Hematopoietic multipotent progenitor cell treated with erythropoietin and hydrocortisone succinate and interleukin-3 and kit ligand, for 15 days (in vitro differentiated cells): Measurements from ENCODE around the gene VTA1.
"Not testable (repeated sequence)": the region's sequence is repeated elsewhere in the genome, so short reads cannot be mapped to it uniquely, and the experiment has no call there.

Experiments used
- DNase-seq: peaks from one replicate; pipeline ENCODE4 v3.0.0-alpha.2; 2015; ENCODE audit warnings: low spot score

The VTA1 gene

DNA sequence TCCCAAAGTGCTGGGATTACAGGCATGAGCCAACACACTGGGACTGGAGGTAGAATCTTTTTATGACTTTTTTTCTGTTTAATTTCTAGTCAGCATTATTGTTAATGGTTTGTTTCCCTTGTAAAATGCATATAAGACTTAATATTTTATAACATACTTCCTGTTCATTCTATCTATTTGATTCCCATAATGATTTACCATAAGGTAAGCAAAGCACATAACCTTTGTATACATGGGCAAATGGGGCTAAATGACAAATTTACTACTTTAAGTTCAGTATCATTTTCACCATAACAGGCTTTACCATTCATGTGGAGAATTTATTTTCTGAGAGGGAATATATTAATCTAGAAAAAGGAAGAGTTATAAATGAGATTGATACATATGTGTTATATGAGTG is 24.3 kb downstream of the VTA1 start:
- DNase-seq: no peak

DNA sequence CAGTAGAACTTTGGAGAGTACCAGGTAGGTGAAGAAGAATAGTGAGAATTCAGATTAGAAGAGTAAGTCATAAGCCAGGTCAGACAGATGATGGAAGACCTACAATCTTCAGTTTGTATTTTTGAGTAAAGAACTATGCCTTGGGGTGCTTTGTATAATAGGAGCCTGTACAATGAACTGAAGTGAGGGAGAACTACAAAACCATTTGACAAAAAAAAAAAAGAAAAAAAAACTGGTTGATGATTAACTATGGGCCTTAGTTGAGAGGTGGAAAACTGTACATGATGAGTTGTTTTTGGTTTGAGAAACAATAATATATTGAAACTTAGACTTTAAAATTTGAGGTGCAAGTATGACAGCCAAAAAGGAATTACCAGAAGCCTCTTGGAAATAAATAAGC is 25.7 kb downstream of the VTA1 start:
- no peak for DNase-seq

- DNase-seq: no peak
Observed at GRCh38 chr6:142173980-142174379, 26.9 kb downstream of the VTA1 start.

DNA sequence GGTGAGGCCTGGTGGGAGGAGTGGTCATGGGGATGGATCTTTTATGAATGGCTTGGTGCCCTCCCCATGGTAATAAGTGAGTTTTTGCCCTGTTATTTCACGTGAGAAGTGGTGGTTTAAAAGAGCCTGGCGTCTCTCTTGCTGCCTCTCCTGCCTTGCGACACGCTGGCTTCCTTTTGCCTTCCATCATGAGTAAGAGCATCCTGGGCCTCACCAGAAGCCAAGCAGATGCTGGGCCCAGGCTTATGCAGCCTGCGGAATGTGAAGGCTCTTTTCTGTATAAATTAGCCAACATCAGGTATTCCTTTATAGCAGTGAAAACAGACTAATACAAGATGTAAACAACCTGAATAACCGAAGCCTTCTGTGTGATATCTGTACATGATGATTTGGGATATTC is 27.6 kb downstream of the VTA1 start:
- no peak for DNase-seq

- no peak for DNase-seq
Observed at GRCh38 chr6:142178129-142178528, 31.1 kb downstream of the VTA1 start.

- no peak for DNase-seq
Observed at GRCh38 chr6:142182004-142182403, 34.9 kb downstream of the VTA1 start.

GRCh38 chr6:142183351-142183750 is 36.3 kb downstream of the VTA1 start:
- no peak for DNase-seq

DNA sequence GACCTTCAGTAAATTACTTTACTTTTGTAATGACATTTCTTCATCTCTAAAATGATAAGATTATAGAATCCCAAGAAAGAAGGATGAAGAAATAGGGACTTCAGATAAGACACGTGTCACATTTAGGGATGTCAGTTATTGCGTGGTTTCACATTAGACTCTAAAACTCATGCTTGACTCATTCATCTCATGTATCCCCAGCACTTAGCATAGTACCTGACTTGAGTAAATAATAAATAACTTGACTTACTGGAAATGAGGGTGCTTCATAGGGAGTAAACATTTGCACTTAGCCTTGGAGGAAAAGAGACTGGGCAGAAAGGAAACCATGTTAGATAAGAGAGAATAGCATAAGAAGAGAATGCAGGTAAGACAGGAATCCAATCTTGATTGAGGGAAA is 37.2 kb downstream of the VTA1 start:
- no peak for DNase-seq

DNA sequence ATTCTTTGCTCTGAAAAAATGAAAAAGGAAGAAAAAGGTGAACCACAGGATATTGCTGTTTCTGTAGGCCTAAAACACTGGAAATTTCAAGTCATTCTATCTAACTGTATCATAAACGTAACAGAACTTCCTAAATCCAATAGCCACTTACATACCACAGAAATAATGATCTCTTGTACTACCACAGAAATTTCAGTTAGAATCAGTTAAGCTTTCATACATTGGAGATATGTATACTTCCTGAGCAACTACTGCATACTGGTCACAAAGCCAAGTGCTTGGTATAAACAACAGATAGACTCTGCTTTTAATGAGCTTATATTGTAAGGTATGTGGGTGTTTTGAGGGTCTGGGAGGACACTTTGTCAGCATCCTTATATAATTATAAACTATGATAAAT is 38.6 kb downstream of the VTA1 start:
- DNase-seq: no peak

GRCh38 chr6:142187209-142187608 is 40.1 kb downstream of the VTA1 start:
- DNase-seq: no peak

DNA sequence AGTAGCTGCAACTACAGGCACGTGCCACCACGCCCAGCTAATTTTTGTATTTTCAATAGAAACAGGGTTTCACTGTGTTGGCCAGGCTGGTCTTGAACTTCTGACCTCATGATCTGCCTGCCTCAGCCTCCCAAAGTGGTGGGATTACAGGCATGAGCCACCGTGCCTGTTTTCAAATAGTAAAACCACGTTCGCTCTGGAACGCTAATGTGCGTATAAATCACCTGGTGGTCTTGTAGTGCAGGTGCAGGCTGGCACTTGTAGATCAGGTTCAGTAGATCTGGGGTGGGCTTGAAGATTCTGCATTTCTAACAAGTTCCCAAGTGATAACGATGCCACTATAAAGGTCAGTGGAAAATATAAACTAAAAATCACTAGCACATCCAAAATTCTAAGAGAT is 41.3 kb downstream of the VTA1 start:
- DNase-seq: not testable (repeated sequence)

DNA sequence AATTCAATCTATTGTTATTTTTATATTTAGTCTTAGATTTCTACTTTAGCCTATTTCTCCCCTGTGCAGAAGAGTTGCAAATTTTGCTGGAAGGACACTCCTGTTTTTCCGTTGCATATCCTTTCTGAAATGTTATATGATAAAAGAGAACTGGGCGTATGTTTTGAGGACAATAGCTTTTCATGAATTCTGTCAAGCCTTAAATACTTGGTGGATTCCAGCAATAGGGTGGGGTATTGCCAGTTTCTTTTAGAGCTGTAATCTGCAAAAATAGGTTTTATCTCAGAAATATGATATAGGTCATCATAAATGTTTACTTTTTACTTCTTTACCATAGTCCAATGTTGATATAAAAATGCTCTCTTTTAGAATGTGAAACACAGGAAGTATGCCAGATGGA is 42.0 kb downstream of the VTA1 start:
- no peak for DNase-seq

DNA sequence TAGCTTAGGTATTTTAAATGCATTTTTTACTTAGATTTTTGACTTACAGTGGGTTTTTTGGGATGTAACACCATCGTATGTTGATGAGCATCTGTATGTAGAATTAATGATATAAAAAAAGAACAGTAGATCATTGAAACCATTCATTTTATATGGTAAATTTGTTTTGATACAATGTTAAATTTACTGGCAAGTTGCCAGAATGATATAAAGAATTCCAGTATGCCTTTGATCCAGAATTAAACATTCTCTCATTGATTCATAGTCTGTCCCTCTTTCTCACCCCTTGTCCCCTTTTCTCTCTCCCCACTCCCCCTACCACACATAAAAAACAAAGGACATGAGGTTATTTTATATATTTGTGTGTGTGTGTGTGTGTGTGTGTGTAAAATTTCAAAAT is 45.3 kb downstream of the VTA1 start:
- no peak for DNase-seq

- DNase-seq: no peak
Observed at GRCh38 chr6:142193621-142194020, 46.6 kb downstream of the VTA1 start.

DNA sequence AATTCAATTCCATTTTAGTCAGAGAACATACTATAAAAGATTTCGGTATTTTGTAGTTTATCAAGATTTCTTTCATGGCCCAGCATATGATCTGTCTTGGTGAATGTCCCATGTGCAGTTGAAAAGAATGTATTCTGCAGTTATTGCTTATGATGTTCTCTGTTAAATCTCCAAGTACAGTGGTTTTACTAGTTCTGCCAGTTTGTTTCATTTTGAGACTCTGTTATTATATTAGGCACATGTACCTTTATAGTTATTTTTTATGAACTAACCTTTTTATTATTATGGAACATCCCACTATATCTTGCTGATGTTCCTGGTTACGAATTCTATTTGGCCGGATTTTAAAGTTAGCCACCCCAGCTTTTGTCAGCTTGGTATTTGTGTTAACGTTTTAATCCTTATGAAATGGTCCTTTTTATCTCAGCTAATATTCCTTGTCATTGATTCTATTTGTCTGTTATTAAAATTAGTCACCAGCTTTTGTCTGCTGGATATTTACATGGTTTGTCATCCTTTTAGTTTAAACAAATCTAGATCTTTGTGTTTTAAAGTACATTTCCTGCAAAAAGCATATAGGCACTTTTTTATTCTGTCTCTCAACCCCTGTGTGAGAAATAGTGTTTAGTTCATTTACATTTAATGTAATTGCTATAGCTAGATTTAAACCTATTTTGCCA is 48.9 kb downstream of the VTA1 start:
- DNase-seq: no peak

DNA sequence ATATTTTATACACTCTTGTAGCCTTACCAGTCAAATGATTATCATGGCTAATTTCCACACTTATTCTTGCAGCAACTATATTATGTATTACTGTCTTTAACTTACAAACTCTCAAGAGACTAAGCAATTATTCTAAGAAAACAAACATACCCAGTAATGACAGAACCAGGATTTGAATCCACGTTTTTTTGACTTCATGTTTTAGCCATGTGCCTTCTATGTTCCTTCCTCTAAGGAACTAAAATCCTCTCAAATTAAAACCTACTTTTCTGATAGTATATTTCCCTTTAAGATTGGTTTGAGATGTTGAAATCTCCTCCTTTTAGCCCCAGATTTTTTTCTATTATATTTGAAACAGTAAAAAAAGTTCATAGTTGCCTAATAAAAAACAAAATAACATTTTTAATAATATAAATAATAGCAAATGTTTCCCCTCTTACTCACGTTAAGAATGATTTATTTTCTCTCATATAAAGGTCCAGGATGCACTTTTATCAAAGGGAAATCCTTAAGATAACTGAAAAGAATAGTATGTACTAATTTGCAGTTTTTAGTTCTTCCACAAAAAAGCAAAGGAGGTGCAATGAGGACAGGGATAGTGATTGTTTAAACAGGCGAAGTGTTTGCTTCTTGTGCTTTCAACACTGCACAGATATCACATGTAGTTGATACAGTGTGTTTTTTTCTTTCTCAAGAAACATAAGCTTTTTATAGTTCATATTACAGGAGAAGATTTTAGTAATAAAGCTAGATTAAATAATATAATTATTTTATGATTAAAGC is 54.0 kb downstream of the VTA1 start:
- DNase-seq: no peak

DNA sequence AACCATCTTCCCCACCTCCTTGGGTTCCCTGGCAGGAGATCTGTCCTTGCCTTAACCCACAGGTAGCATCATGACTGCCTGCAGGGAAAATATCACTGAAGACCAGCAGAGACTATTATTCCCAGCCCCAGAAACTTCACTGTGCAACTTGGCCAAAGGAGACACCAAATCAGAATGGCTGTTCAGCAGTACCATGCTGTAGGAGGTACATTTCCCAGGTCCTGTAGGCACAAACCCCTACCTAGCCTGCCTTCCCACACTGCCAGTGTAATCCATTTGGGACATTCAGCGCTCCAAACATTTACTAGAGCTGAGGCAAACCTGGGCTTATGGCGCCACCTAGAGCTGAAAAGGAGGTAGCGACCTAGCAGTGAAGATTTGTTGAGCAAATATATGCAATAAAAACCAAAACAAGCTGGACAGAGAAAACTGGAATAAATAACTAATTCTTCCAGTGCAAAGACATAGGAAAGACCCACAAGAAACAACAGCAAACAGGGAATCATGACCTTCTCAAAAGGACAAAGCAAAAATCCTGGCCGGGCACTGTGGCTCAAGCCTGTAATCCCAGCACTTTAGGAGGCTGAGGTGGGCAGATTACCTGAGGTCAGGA is 60.3 kb downstream of the VTA1 start:
- peak; percentile 67 for DNase-seq

DNA sequence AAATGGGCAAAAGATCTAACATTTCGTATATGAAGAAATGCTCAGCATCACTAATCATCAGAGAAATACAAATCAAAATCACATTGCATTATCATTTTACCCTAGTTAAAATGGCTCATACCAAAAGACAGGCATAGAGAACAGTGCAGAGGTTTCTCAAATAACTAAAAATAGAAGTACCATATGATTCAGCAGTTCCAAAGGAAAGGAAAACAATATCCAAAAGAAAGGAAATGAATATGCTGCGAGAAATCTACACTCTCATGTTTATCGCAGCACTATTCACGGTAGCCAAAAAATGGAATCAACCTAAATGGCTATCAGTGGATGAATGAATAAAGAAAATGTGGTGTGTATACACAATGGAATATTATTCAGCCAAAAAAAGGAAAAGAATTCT is 63.5 kb downstream of the VTA1 start:
- no peak for DNase-seq

GRCh38 chr6:142213402-142213801 is 66.3 kb downstream of the VTA1 start:
- DNase-seq: no peak

- DNase-seq: no peak
Observed at GRCh38 chr6:142218446-142218845, 71.4 kb downstream of the VTA1 start.

GRCh38 chr6:142222022-142222421 is 75.0 kb downstream of the VTA1 start:
- DNase-seq: no peak

GRCh38 chr6:142223938-142224337 is 76.9 kb downstream of the VTA1 start:
- DNase-seq: no peak

DNA sequence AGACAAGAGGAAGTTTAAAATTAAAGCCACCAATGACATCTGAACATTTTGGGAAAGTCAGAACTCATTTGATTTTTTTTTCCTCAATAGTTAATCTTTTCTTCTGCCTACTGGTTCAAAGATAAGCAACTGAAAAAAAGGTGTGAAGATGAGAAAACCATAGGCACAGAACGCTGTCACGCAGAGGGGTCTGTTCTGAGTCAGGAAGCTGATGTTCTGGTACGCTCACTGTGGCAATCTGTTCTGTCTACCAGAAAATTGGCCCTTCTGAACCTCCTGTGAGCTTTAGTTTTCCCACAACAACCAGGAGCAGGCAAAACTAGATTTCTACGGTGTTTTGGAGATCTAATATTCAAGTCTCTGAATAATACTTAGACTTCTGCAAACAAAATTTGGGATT is 78.1 kb downstream of the VTA1 start:
- DNase-seq: no peak
